Mesendoderm (in vitro differentiated cells): Measurements from ENCODE around the gene HAPLN3.

Experiments used
- DNase-seq: peaks from one replicate; pipeline ENCODE4 v3.0.0; 2013
- H2AK5ac ChIP-seq: 2 replicates; pipeline ENCODE4 v1.6.1; 2013; ENCODE audit warnings: low read length, inconsistent platforms
- H2BK120ac ChIP-seq: 2 replicates; pipeline ENCODE4 v1.6.1; 2013; ENCODE audit warnings: low read depth, mild to moderate bottlenecking, low read length, moderate library complexity, mixed read lengths
- H2BK15ac ChIP-seq: replicated peaks from 2 replicates; pipeline ENCODE4 v1.6.1; 2013; ENCODE audit warnings: low read depth, mild to moderate bottlenecking, moderate library complexity
- H2BK5ac ChIP-seq: 2 replicates; pipeline ENCODE4 v1.6.1; 2013; ENCODE audit warnings: low read length, inconsistent platforms
- H3K18ac ChIP-seq: 2 replicates; pipeline ENCODE4 v1.6.1; 2013; ENCODE audit warnings: mild to moderate bottlenecking, low read length, mixed read lengths
- H3K23ac ChIP-seq: one replicate; pipeline ENCODE4 v1.6.1; 2013; ENCODE audit warnings: low read length
- H3K27ac ChIP-seq: 2 replicates; pipeline ENCODE4 v1.5.1; 2013; ENCODE audit warnings: low read depth, mild to moderate bottlenecking, inconsistent platforms, low read length, moderate library complexity
- H3K27me3 ChIP-seq: 2 replicates; pipeline ENCODE4 v1.6.1; 2013; ENCODE audit warnings: low read length, control low read depth, mild to moderate bottlenecking, inconsistent platforms; ENCODE audit not compliant: insufficient read depth, poor library complexity
- H3K36me3 ChIP-seq: 2 replicates; pipeline ENCODE4 v1.6.1; 2013; ENCODE audit warnings: low read length, inconsistent platforms; ENCODE audit not compliant: control insufficient read depth, insufficient read depth
- H3K4ac ChIP-seq: one replicate; pipeline ENCODE4 v1.6.1; 2013; ENCODE audit warnings: low read depth, mild to moderate bottlenecking, low read length, moderate library complexity
- H3K4me1 ChIP-seq: 2 replicates; pipeline ENCODE4 v1.6.1; 2013; ENCODE audit warnings: low read depth, low read length, inconsistent platforms; ENCODE audit not compliant: control insufficient read depth
- H3K4me2 ChIP-seq: 2 replicates; pipeline ENCODE4 v1.6.1; 2013; ENCODE audit warnings: low read length
- H3K4me3 ChIP-seq: 2 replicates; pipeline ENCODE4 v1.5.1; 2013; ENCODE audit warnings: mild to moderate bottlenecking, low read length
- H3K56ac ChIP-seq: one replicate; pipeline ENCODE4 v1.6.1; 2013; ENCODE audit warnings: low read length
- H3K79me1 ChIP-seq: 2 replicates; pipeline ENCODE4 v1.6.1; 2013; ENCODE audit warnings: low read length, inconsistent platforms
- H3K79me2 ChIP-seq: 2 replicates; pipeline ENCODE4 v1.6.1; 2013; ENCODE audit warnings: mild to moderate bottlenecking, low read length; ENCODE audit not compliant: control insufficient read depth, insufficient read depth
- H3K9ac ChIP-seq: 2 replicates; pipeline ENCODE4 v1.6.1; 2013; ENCODE audit warnings: low read length, inconsistent platforms
- H4K5ac ChIP-seq: one replicate; pipeline ENCODE4 v1.6.1; 2013; ENCODE audit warnings: low read length
- H4K8ac ChIP-seq: one replicate; pipeline ENCODE4 v1.6.1; 2013; ENCODE audit warnings: low read depth, mild to moderate bottlenecking, control low read depth, low read length, moderate library complexity
- WGBS: extraction: QIAGEN DNeasy Blood & Tissue Kit; methylation state at CpG from one replicate; pipeline ENCODE4 v1.1.7; 2013; ENCODE audit warnings: low lambda C conversion rate, missing lambda C conversion rate; ENCODE audit not compliant: insufficient coverage; ENCODE audit errors: extremely low coverage; 5-methylcytosine and 5-hydroxymethylcytosine counted together

HAPLN3 gene

GRCh38 chr15:88834211-88834812 is 61.0 kb downstream of the HAPLN3 start:
- Histone ChIP-seq H3K4me2 (no peak overlapping the region), H3K23ac (no peak overlapping the region), H3K56ac (no peak overlapping the region), H3K4me1 (no peaks in the 10 kb centered on the region), H3K36me3 (no peaks in the 10 kb centered on the region), H2BK120ac (no peak overlapping the region), H3K18ac (no peak overlapping the region), H4K8ac (no peak overlapping the region), H4K5ac (no peak overlapping the region), H2BK5ac (no peak overlapping the region), H2AK5ac (no peak overlapping the region), H3K4ac (no peak overlapping the region), H2BK15ac (no peak overlapping the region), H3K9ac (no peak overlapping the region), H3K79me2 (no peaks in the 10 kb centered on the region), H3K79me1 (no peaks in the 10 kb centered on the region), H3K27me3 (no peaks in the 10 kb centered on the region), H3K4me3 (no peak overlapping the region), H3K27ac (no peak overlapping the region)
- DNase-seq = peak; percentile 68
- WGBS = no CpG with 5 or more reads among the region's 14 CpGs

- no peak overlapping the region for H4K5ac ChIP-seq
- H3K27ac ChIP-seq = no peak overlapping the region
- no peaks in the 10 kb centered on the region for H3K79me2 ChIP-seq
- no peak overlapping the region for H3K18ac ChIP-seq
- DNase-seq = no peak
- no peak overlapping the region for H2BK5ac ChIP-seq
- H3K56ac ChIP-seq = no peak overlapping the region
- no peak overlapping the region for H3K4me2 ChIP-seq
- H2BK15ac ChIP-seq = no peak overlapping the region
- no peak overlapping the region for H3K23ac ChIP-seq
- H3K9ac ChIP-seq = no peak overlapping the region
- H2BK120ac ChIP-seq = no peak overlapping the region
- H3K4me1 ChIP-seq = no peaks in the 10 kb centered on the region
- no peaks in the 10 kb centered on the region for H3K79me1 ChIP-seq
- H4K8ac ChIP-seq = no peak overlapping the region
- no peak overlapping the region for H3K4ac ChIP-seq
- H3K27me3 ChIP-seq = no peaks in the 10 kb centered on the region
- H2AK5ac ChIP-seq = no peak overlapping the region
- H3K36me3 ChIP-seq = no peaks in the 10 kb centered on the region
- no peak overlapping the region for H3K4me3 ChIP-seq
- no CpG with 5 or more reads among the region's 8 CpGs for WGBS
These were observed 61.6 kb downstream of the HAPLN3 start for GRCh38 chr15:88833731-88834100.

GRCh38 chr15:88832820-88833730 is 62.3 kb downstream of the HAPLN3 start:
- H3K18ac ChIP-seq = no peak overlapping the region
- H3K79me2 ChIP-seq = no peaks in the 10 kb centered on the region
- H3K9ac ChIP-seq = no peak overlapping the region
- H4K8ac ChIP-seq = no peak overlapping the region
- H3K23ac ChIP-seq = no peak overlapping the region
- no peak overlapping the region for H2BK5ac ChIP-seq
- no peaks in the 10 kb centered on the region for H3K27me3 ChIP-seq
- no peaks in the 10 kb centered on the region for H3K4me1 ChIP-seq
- H2BK120ac ChIP-seq = no peak overlapping the region
- no peak overlapping the region for H2AK5ac ChIP-seq
- H3K79me1 ChIP-seq = no peaks in the 10 kb centered on the region
- H3K4ac ChIP-seq = no peak overlapping the region
- DNase-seq = no peak
- H3K36me3 ChIP-seq = no peaks in the 10 kb centered on the region
- no peak overlapping the region for H3K4me2 ChIP-seq
- no peak overlapping the region for H2BK15ac ChIP-seq
- no peak overlapping the region for H3K56ac ChIP-seq
- H3K4me3 ChIP-seq = no peak overlapping the region
- WGBS = no CpG with 5 or more reads among the region's 12 CpGs
- no peak overlapping the region for H3K27ac ChIP-seq
- H4K5ac ChIP-seq = no peak overlapping the region

- Histone ChIP-seq H3K4ac (no peak overlapping the region), H2AK5ac (no peak overlapping the region), H3K18ac (no peak overlapping the region), H3K27me3 (no peaks in the 10 kb centered on the region), H3K36me3 (no peaks in the 10 kb centered on the region), H4K5ac (no peak overlapping the region), H2BK5ac (no peak overlapping the region), H4K8ac (no peak overlapping the region), H3K9ac (no peak overlapping the region), H3K4me2 (no peak overlapping the region), H3K56ac (no peak overlapping the region), H3K79me1 (no peaks in the 10 kb centered on the region), H3K79me2 (no peaks in the 10 kb centered on the region), H2BK15ac (no peak overlapping the region), H3K4me3 (no peak overlapping the region), H3K23ac (no peak overlapping the region), H3K27ac (no peak overlapping the region), H2BK120ac (no peak overlapping the region), H3K4me1 (no peaks in the 10 kb centered on the region)
- WGBS = no CpG with 5 or more reads among the region's 5 CpGs
- no peak for DNase-seq
These were observed 65.3 kb downstream of the HAPLN3 start for GRCh38 chr15:88830016-88830415.

- no peak overlapping the region for H3K4ac ChIP-seq
- no peak for DNase-seq
- 100% methylated on average over 1 of the region's 5 CpGs for WGBS
These were observed 66.6 kb downstream of the HAPLN3 start for GRCh38 chr15:88828791-88829190.

More at GRCh38 chr15:88828791-88829190, 66.6 kb downstream of the HAPLN3 start:
- Histone ChIP-seq H4K8ac (no peak overlapping the region), H3K23ac (no peak overlapping the region), H3K18ac (no peak overlapping the region), H3K27me3 (no peaks in the 10 kb centered on the region), H3K4me2 (no peak overlapping the region), H3K79me1 (no peaks in the 10 kb centered on the region), H2BK5ac (no peak overlapping the region), H2BK15ac (no peak overlapping the region), H3K56ac (no peak overlapping the region), H3K79me2 (no peaks in the 10 kb centered on the region), H2AK5ac (no peak overlapping the region), H2BK120ac (no peak overlapping the region), H4K5ac (no peak overlapping the region), H3K9ac (no peak overlapping the region), H3K36me3 (no peaks in the 10 kb centered on the region), H3K4me1 (no peaks in the 10 kb centered on the region), H3K27ac (no peak overlapping the region), H3K4me3 (no peak overlapping the region)
